Adrenal gland (tissue), 5 donors: ENCODE measurements around the gene COIL.

Source experiments
- POLR2A ChIP-seq, 2 donors: fragments of 450-650 bp; IDR thresholded peaks; one replicate each; pipeline ENCODE4 v1.6.1; 2017; ENCODE audit warnings: antibody characterized with exemption in 2 of 2, mild to moderate bottlenecking in 2 of 2, moderate library complexity in 1 of 2
- TF ChIP-seq, protein P1 (sequence below), 6 experiments: fragments of 450-650 bp in 4 of 6; fragments of 200-600 bp in 2 of 6; sonication (generic) in 1 of 6; IDR thresholded peaks; 1 replicate in 5 of 6; 2 replicates in 1 of 6; pipeline versions ENCODE4 v1.5.1 to v1.8.0; 2016 to 2021; ENCODE audit warnings: antibody characterized with exemption in 6 of 6, mild to moderate bottlenecking in 2 of 6, moderate library complexity in 1 of 6
- donor health status: DM: no; HTN: no; CAD: no.

DNA sequence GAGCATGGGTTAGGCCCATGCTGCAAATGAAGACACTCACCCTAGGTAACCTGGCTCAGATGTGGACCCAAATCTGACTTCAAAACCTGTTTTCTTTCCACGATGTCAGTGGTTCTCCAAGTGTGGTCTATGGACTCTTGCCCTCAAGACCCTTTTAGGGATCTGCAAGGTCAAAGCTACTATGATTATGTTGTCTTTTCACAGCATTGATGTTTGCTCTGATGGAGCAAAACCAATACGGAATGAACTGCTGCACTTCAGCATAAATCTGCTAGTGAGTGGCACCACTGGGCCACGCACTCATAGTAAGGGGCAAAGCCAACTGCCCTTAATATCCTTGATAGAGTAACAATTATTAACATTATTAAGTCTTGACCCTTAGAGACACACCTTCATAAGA is 25.4 kb downstream of the COIL start:
- TF ChIP-seq POLR2A (IDR thresholded peaks at IDR 0.05): no peak
- TF ChIP-seq, protein P1, sequence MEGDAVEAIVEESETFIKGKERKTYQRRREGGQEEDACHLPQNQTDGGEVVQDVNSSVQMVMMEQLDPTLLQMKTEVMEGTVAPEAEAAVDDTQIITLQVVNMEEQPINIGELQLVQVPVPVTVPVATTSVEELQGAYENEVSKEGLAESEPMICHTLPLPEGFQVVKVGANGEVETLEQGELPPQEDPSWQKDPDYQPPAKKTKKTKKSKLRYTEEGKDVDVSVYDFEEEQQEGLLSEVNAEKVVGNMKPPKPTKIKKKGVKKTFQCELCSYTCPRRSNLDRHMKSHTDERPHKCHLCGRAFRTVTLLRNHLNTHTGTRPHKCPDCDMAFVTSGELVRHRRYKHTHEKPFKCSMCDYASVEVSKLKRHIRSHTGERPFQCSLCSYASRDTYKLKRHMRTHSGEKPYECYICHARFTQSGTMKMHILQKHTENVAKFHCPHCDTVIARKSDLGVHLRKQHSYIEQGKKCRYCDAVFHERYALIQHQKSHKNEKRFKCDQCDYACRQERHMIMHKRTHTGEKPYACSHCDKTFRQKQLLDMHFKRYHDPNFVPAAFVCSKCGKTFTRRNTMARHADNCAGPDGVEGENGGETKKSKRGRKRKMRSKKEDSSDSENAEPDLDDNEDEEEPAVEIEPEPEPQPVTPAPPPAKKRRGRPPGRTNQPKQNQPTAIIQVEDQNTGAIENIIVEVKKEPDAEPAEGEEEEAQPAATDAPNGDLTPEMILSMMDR (IDR thresholded peaks at IDR 0.05): no peak
